Fibroblast of pulmonary artery (primary cell): Measurements from ENCODE around the gene ITPRID1.

ENCODE experiments used
- DNase-seq: peaks from one replicate; pipeline ENCODE4 v3.0.0-alpha.2; 2010; ENCODE audit warnings: low read depth
- H3K4me3 ChIP-seq: replicated peaks from 2 replicates; pipeline ENCODE4 v1.5.1; 2011; ENCODE audit warnings: low read depth, mild to moderate bottlenecking, control low read depth, low read length, moderate library complexity
- TF ChIP-seq, protein P1 (sequence below): IDR thresholded peaks from 2 replicates; pipeline ENCODE4 v1.5.1; 2011; ENCODE audit warnings: mild to moderate bottlenecking, control low read depth, low read length, inconsistent platforms; ENCODE audit errors: missing control alignments

Gene ITPRID1

DNA sequence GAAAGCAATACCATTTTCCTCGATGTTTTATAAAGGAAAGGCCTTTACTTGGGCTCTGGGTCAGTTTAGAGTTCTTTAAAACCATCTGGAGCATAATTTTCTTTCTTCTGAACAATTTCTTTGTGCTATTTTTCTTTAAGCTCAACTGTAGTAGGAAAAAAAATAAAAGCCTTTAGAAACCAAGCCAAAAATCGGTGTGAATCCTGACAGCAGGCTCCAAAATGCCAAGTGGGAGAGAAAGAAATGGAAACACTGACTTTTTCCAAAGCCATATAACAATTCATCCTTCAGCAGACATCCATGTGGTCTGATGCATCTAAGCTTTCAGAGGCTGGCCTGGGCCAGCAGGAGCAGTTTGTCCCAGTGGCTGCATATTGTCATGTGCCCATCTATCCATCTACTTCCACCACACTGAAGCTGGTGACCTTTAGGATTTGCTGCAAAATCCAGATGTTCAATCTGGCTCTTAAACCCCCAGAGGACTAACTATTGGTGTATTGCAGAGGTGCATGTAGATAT, 23.0 kb upstream of the ITPRID1 start:
- TF ChIP-seq, protein P1, sequence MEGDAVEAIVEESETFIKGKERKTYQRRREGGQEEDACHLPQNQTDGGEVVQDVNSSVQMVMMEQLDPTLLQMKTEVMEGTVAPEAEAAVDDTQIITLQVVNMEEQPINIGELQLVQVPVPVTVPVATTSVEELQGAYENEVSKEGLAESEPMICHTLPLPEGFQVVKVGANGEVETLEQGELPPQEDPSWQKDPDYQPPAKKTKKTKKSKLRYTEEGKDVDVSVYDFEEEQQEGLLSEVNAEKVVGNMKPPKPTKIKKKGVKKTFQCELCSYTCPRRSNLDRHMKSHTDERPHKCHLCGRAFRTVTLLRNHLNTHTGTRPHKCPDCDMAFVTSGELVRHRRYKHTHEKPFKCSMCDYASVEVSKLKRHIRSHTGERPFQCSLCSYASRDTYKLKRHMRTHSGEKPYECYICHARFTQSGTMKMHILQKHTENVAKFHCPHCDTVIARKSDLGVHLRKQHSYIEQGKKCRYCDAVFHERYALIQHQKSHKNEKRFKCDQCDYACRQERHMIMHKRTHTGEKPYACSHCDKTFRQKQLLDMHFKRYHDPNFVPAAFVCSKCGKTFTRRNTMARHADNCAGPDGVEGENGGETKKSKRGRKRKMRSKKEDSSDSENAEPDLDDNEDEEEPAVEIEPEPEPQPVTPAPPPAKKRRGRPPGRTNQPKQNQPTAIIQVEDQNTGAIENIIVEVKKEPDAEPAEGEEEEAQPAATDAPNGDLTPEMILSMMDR = no peak
- DNase-seq = no peak
- H3K4me3 ChIP-seq = no peak overlapping the region

DNA sequence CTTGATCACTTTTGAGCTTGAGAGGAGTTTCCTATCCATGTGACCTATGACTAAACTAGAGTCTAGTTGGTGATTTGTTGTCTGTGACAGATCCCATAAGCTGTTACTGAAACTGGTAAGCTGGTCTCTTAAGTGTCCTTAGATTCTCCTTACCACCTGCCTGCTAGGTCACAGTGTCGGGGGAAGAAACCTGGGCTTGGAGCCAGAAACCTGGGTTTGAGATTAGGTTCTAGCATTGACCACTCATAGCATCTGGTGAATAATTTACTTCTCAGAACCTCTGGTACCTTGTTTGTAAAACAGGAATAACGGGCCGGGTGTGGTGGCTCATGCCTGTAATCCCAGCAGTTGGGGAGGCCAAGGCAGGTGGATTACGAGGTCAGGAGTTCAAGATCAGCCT, 21.8 kb upstream of the ITPRID1 start:
- TF ChIP-seq, protein P1 = no peak
- no peak for DNase-seq
- no peak overlapping the region for H3K4me3 ChIP-seq

DNA sequence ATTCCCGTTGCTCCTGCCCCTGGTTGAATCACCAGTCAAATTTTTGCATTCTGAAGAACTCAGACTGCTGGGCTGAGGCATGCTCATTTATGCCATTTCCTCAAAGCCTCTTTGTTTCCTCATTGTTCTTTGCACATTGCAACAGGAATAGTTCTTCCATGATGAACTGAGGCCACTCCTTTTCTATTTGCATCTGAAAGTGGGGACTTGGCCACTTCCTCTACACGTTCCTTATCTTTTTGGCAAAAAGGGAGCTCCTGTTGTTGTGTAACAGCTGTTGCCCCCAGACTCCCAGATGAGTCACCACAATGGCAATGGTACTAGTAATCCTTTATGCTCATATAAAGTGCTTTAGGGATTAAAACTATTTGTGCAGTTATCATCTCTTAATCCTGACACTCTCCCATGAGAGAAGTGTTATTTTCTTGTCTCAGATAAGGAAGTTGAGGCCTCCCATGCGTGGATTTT, 20.1 kb upstream of the ITPRID1 start:
- TF ChIP-seq, protein P1 = no peak
- H3K4me3 ChIP-seq = no peak overlapping the region
- DNase-seq = peak; percentile 1

DNA sequence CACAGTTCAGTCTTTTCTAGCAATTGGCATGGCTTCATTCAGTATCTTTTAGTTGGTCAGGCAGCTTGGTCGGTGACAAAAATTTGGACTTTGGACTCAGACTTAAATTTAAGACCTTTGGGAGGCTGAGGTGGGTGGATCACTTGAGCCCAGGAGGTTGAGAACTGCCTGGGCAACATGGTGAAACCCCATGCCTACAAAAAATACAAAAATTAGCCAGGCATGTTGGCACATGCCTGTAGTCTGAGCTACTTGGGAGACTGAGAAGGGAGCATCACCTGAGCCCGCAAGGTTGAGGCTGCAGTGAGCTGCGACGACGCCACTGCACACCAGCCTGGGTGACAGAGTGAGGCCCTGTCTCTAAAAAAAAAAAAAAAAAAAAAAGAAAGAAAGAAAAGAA, 19.5 kb upstream of the ITPRID1 start:
- H3K4me3 ChIP-seq = no peak overlapping the region
- TF ChIP-seq, protein P1 = no peak
- no peak for DNase-seq

DNA sequence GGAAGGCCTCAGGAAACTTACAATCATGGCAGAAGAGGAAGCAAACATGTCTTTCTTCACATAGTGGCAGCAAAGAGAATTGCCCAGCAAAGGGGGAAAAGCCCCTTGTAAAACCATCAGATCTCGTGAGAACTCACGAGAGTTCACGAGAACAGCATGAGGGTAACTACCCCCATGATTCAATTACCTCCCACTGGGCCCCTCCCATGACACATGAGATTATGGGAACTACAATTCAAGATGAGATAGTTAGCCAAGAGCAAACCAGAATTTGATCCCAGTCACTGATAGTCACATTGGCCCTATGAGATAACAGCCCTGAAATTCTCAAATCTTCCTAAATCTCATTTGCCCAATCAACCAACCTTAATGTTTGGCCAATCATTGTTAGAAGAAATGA, 18.2 kb upstream of the ITPRID1 start:
- no peak for DNase-seq
- TF ChIP-seq, protein P1 = no peak
- H3K4me3 ChIP-seq = no peak overlapping the region

DNA sequence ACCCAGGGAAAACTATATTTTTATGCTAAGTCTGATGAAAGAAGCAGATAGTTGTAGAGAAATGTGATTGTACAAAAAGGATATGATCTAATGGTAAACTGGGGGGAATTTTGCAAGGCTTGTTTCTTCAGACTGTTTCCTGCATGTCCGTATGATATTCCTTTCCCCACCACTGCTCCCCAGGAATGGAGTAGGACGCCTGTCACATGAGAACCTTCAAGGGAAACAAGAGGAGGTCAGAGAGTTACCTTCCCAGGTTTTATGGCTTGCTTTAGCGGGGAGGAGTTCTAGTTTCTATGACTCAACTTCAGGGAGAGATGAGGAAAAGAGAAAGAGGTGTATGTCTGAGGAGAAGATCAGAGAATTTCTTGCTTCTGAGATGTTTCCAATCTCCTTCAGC, 16.4 kb upstream of the ITPRID1 start:
- H3K4me3 ChIP-seq = no peak overlapping the region
- DNase-seq = no peak
- TF ChIP-seq, protein P1 = no peak

DNA sequence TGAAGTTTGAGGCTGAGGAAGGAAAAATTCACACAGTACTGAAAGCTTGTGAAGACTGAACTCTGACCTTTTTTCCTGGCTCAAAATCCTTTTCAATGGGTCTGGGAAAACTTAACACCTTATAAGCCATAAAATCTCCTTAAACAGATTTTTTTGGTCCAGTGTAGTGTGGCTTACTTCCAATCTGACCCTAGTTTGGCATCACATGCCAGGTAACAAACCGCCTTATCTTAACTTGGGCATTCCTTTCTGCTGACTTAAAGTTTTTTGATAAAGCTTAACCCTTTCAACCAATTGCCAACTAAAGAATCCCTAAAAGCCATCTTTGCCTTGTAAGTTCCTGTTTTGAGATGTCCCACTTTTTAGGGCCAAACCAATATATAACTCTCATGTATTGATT, 13.2 kb upstream of the ITPRID1 start:
- H3K4me3 ChIP-seq = no peak overlapping the region
- TF ChIP-seq, protein P1 = no peak
- DNase-seq = no peak
